Activated T-helper 1 cell treated with Interleukin-2 at 50 U/mL for 16 hours (primary cell): ENCODE results near the gene UBAC2.

Source experiments
- DNase-seq: peaks from one replicate; pipeline ENCODE4 v3.0.0-alpha.2; 2020; ENCODE audit warnings: low read depth

The UBAC2 gene

GRCh38 chr13:99416411-99417121 lies 215.9 kb downstream of the UBAC2 start:
- DNase-seq, result no peak

- no peak for DNase-seq
Observed at GRCh38 chr13:99417201-99418102, 216.8 kb downstream of the UBAC2 start.

GRCh38 chr13:99418103-99418842 lies 217.6 kb downstream of the UBAC2 start:
- no peak for DNase-seq

- DNase-seq, result no peak
Observed at GRCh38 chr13:99418843-99419140, 218.1 kb downstream of the UBAC2 start.

- no peak for DNase-seq
Observed at GRCh38 chr13:99419591-99420243, 219.1 kb downstream of the UBAC2 start.

- no peak for DNase-seq
Observed at GRCh38 chr13:99421271-99421670, 220.6 kb downstream of the UBAC2 start.

- no peak for DNase-seq
Observed at GRCh38 chr13:99421758-99422585, 221.3 kb downstream of the UBAC2 start.

GRCh38 chr13:99422586-99423220 lies 222.0 kb downstream of the UBAC2 start:
- DNase-seq, result no peak

- peak; percentile 41 for DNase-seq
Observed at GRCh38 chr13:99425485-99426341, 225.1 kb downstream of the UBAC2 start.

- DNase-seq, result no peak
Observed at GRCh38 chr13:99426426-99426825, 225.8 kb downstream of the UBAC2 start.

GRCh38 chr13:99429670-99430069 lies 229.0 kb downstream of the UBAC2 start:
- DNase-seq, result no peak

GRCh38 chr13:99431927-99432608 lies 231.4 kb downstream of the UBAC2 start:
- DNase-seq, result no peak

GRCh38 chr13:99432609-99433542 lies 232.2 kb downstream of the UBAC2 start:
- peak; percentile 63 for DNase-seq

GRCh38 chr13:99433543-99434075 lies 233.0 kb downstream of the UBAC2 start:
- DNase-seq, result no peak

GRCh38 chr13:99434258-99434788 lies 233.7 kb downstream of the UBAC2 start:
- peak; percentile 68 for DNase-seq

- no peak for DNase-seq
Observed at GRCh38 chr13:99435116-99435515, 234.5 kb downstream of the UBAC2 start.

GRCh38 chr13:99435998-99436397 lies 235.3 kb downstream of the UBAC2 start:
- no peak for DNase-seq
